Measurements from ENCODE around the gene RAB35. TPM values are rescaled to one million over a fixed set of nuclear protein-coding genes. Genes with fewer than 3 reads are reported as not detected.

RAB35 gene
- total and polyA plus RNA-seq, 2 of the 4 experiments (the other 2 are of a cell fraction), result 32.6 to 49.6 TPM

GRCh38 chr12:120103044-120103338, 13.6 kb downstream of the RAB35 start:
- WGBS, 2 experiments (ENCODE audit: extremely low coverage in 2 of 2, insufficient read length in 1 of 2), result 93% methylated on average over 3 of the region's 11 CpGs; no CpG with 5 or more reads in 1 of the 2 experiments
- Histone ChIP-seq H2BK20ac (ENCODE audit: low read depth, low read length) (no peak overlapping the region), H4K91ac (ENCODE audit: insufficient read depth, low read depth, low read length) (no peak overlapping the region), H2BK15ac (ENCODE audit: low read depth, low read length) (no peak overlapping the region), H4K5ac (ENCODE audit: low read depth, low read length) (no peak overlapping the region), H2AK5ac (ENCODE audit: low read depth, low read length) (no peak overlapping the region), H3K4ac (ENCODE audit: low read depth, low read length) (no peak overlapping the region), H3K27ac (ENCODE audit: insufficient read depth, low read length) (no peak overlapping the region), H3K14ac (replicated peaks; ENCODE audit: low read depth, low read length) (no peak overlapping the region), H3K36me3 (ENCODE audit: control insufficient read depth, insufficient read depth, low read length) (peaks cover 55% of the 10 kb centered on the region), H3K23ac (ENCODE audit: low read depth, low read length) (no peak overlapping the region), H2BK120ac (ENCODE audit: low read depth, low read length) (no peak overlapping the region), H3K4me3 (ENCODE audit: insufficient read depth, low read depth, low read length) (no peak overlapping the region), H3K4me1 (ENCODE audit: control insufficient read depth, insufficient read depth, low read length) (peaks cover 7% of the 10 kb centered on the region; the same call in 1 of the 2 replicates), H2AK9ac (replicated peaks; ENCODE audit: low read depth, low read length, poor library complexity) (no peak overlapping the region), H3K9ac (ENCODE audit: low read depth, low read length) (no peak overlapping the region), H3K56ac (ENCODE audit: extremely low read depth, insufficient read depth, low read length) (no peak overlapping the region), H4K8ac (ENCODE audit: low read depth in 2 of 2, low read length in 2 of 2) (no peak overlapping the region), H3K18ac (ENCODE audit: low read depth, low read length) (no peak overlapping the region), H3K9me3 (ENCODE audit: control insufficient read depth, insufficient read depth, low read length) (no peaks in the 10 kb centered on the region), H2BK5ac (ENCODE audit: low read depth, low read length, poor library complexity, severe bottlenecking) (no peak overlapping the region), H2AFZ (replicated peaks; ENCODE audit: low read length, poor library complexity) (no peak overlapping the region), H3K4me2 (ENCODE audit: low read depth, low read length) (no peak overlapping the region), H4K20me1 (ENCODE audit: insufficient read depth, low read length) (peaks cover 81% of the 10 kb centered on the region), H3K9me1 (ENCODE audit: insufficient read depth, low read length) (peaks cover 18% of the 10 kb centered on the region), H3K79me1 (ENCODE audit: low read depth in 1 of 2, low read length in 2 of 2) (peaks cover 20 to 87% of the 10 kb centered on the region in 2 experiments), H3K27me3 (ENCODE audit: control insufficient read depth, insufficient read depth, low read length) (no peaks in the 10 kb centered on the region)
- no peak for TF ChIP-seq MXI1 (IDR thresholded peaks at IDR 0.05; ENCODE audit: borderline replicate concordance, low read depth, low read length)
- TF ChIP-seq, protein P1, sequence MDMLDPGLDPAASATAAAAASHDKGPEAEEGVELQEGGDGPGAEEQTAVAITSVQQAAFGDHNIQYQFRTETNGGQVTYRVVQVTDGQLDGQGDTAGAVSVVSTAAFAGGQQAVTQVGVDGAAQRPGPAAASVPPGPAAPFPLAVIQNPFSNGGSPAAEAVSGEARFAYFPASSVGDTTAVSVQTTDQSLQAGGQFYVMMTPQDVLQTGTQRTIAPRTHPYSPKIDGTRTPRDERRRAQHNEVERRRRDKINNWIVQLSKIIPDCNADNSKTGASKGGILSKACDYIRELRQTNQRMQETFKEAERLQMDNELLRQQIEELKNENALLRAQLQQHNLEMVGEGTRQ (IDR thresholded peaks at IDR 0.05; ENCODE audit: low read depth, low read length), result no peak
- TF ChIP-seq MAFK (IDR thresholded peaks at IDR 0.05; ENCODE audit: low read depth, low read length), result no peak
- no peak for TF ChIP-seq SMC3 (IDR thresholded peaks at IDR 0.05; ENCODE audit: low read depth, low read length)
- no peak for TF ChIP-seq CTCF (conservative IDR thresholded peaks at IDR 0.05; ENCODE audit: low read depth, low read length)
- no peak for TF ChIP-seq POLR2A (IDR thresholded peaks at IDR 0.05; ENCODE audit: low read depth, low read length)
- TF ChIP-seq BHLHE40 (IDR thresholded peaks at IDR 0.05; ENCODE audit: low read depth, low read length), result no peak
- no peak for TF ChIP-seq FOS (IDR thresholded peaks at IDR 0.05; ENCODE audit: low read depth, low read length)
- no peak for TF ChIP-seq CEBPB (IDR thresholded peaks at IDR 0.05; ENCODE audit: low read depth, low read length)
- TF ChIP-seq MAZ (IDR thresholded peaks at IDR 0.05; ENCODE audit: borderline replicate concordance, low read depth, low read length), result no peak
- no peak for TF ChIP-seq RCOR1 (IDR thresholded peaks at IDR 0.05; ENCODE audit: insufficient replicate concordance, low read length)
- TF ChIP-seq CHD1 (IDR thresholded peaks at IDR 0.05; ENCODE audit: low read depth, low read length), result no peak
- no peak for TF ChIP-seq RFX5 (IDR thresholded peaks at IDR 0.05; ENCODE audit: low read depth, low read length)
- no peak for TF ChIP-seq NFE2L2 (IDR thresholded peaks at IDR 0.05; ENCODE audit: low read depth, low read length)
- TF ChIP-seq, protein P2, sequence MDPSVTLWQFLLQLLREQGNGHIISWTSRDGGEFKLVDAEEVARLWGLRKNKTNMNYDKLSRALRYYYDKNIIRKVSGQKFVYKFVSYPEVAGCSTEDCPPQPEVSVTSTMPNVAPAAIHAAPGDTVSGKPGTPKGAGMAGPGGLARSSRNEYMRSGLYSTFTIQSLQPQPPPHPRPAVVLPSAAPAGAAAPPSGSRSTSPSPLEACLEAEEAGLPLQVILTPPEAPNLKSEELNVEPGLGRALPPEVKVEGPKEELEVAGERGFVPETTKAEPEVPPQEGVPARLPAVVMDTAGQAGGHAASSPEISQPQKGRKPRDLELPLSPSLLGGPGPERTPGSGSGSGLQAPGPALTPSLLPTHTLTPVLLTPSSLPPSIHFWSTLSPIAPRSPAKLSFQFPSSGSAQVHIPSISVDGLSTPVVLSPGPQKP (IDR thresholded peaks at IDR 0.05; ENCODE audit: borderline replicate concordance, low read depth, low read length), result no peak
- TF ChIP-seq RAD21 (IDR thresholded peaks at IDR 0.05; ENCODE audit: low read length), result no peak
- ChIA-PET POLR2A (ENCODE audit: unreplicated experiment) (no interaction called here), CTCF (no interaction called here)
- ATAC-seq (ENCODE audit: low read depth) (no peak), DNase-seq (no peak)
- dilution Hi-C loops (cut with HindIII; ENCODE audit: low sequenced_read_pairs, unreplicated experiment) (no loop called here), in situ Hi-C loops (cut with MboI; ENCODE audit: low sequenced_read_pairs) (loop anchor here (25.0 kb wide), 1 partner anchor 1741 kb away; the partner anchor contains the start of gene TAOK3), intact Hi-C loops (cut with micrococcal nuclease) (no loop called here)
- no TSS peak for BruUV-seq (replicated peaks)

Measured in IMR-90 (cell line).